PC-9 (cell line): ENCODE measurements around the gene STK32B. TPM values are rescaled to one million over a fixed set of nuclear protein-coding genes. Genes with fewer than 3 reads are reported as not detected.

Source experiments
- BruUV-seq: library from RNA; stranded (reverse); fragments of 400-500 nt; replicated peaks from 2 replicates; lab custom pipeline; 2021; lab: Mats Ljungman, UMichigan
- CTCF ChIA-PET: fragments of 300-600 bp; sonication (Branson Sonifier 250); formaldehyde crosslinking; loops from one replicate; lab custom pipeline; 2022; ENCODE audit warnings: antibody characterized with exemption; lab: Charles Lee
- POLR2A ChIA-PET: fragments of 300-600 bp; sonication (Branson Sonifier 250); formaldehyde crosslinking; loops from one replicate; lab custom pipeline; 2022; ENCODE audit warnings: antibody characterized with exemption; ENCODE audit not compliant: unreplicated experiment; lab: Charles Lee
- DNase-seq, 2 experiments: peaks; one replicate each; pipeline versions ENCODE4 v3.0.0 to v3.0.0-alpha.2; 2015 to 2022; ENCODE audit warnings: mixed read lengths in 1 of 2
- H2AFZ ChIP-seq: fragments of 200-600 bp; sonication (generic); 2 replicates; pipeline ENCODE4 v1.8.1; 2017; ENCODE audit warnings: antibody characterized with exemption
- H3F3A ChIP-seq: fragments of 200-600 bp; sonication (generic); 2 replicates; pipeline ENCODE4 v1.8.1; 2017; ENCODE audit warnings: antibody characterized with exemption, mild to moderate bottlenecking, low read depth; ENCODE audit not compliant: insufficient read depth
- H3K27ac ChIP-seq: fragments of 200-600 bp; sonication (generic); 2 replicates; pipeline ENCODE4 v1.6.1; 2016; ENCODE audit warnings: mixed run types
- H3K27me3 ChIP-seq: fragments of 200-600 bp; sonication (generic); 2 replicates; pipeline ENCODE4 v1.6.1; 2016; ENCODE audit warnings: low read depth, mixed run types; ENCODE audit not compliant: insufficient read depth
- H3K36me3 ChIP-seq: fragments of 200-600 bp; sonication (generic); 2 replicates; pipeline ENCODE4 v1.6.1; 2016; ENCODE audit warnings: low read depth, mixed run types
- H3K4me1 ChIP-seq: fragments of 200-600 bp; sonication (generic); replicated peaks from 2 replicates; pipeline ENCODE4 v1.6.1; 2016; ENCODE audit warnings: mixed run types; ENCODE audit not compliant: insufficient read depth
- H3K4me2 ChIP-seq: fragments of 200-600 bp; sonication (generic); 2 replicates; pipeline ENCODE4 v1.6.1; 2017; ENCODE audit warnings: mixed run types
- H3K4me3 ChIP-seq: fragments of 200-600 bp; sonication (generic); 2 replicates; pipeline ENCODE4 v1.6.1; 2016; ENCODE audit warnings: mixed run types
- H3K79me2 ChIP-seq: fragments of 200-600 bp; sonication (generic); 2 replicates; pipeline ENCODE4 v1.6.1; 2017; ENCODE audit warnings: low read depth, mixed run types
- H3K9me2 ChIP-seq: fragments of 200-600 bp; sonication (generic); 2 replicates; pipeline ENCODE4 v1.8.1; 2017; ENCODE audit warnings: mild to moderate bottlenecking; ENCODE audit not compliant: insufficient read depth
- H3K9me3 ChIP-seq: fragments of 200-600 bp; sonication (generic); 2 replicates; pipeline ENCODE4 v1.8.1; 2016; ENCODE audit warnings: low read depth; ENCODE audit not compliant: insufficient read depth
- H4K20me1 ChIP-seq: fragments of 200-600 bp; sonication (generic); 2 replicates; pipeline ENCODE4 v1.8.1; 2017; ENCODE audit not compliant: insufficient read depth
- EZH2 ChIP-seq: fragments of 200-600 bp; sonication (generic); IDR thresholded peaks from 2 replicates; pipeline ENCODE4 v1.8.0; 2017; ENCODE audit warnings: antibody characterized with exemption, low read depth
- intact Hi-C: fragments of 100-400 bp; cut with micrococcal nuclease; formaldehyde crosslinking; loops from one replicate; pipeline ENCODE4 v1.10.0; 2022; ENCODE audit not compliant: unreplicated experiment
- total RNA-seq: library from RNA; stranded (reverse); gene quantifications from 2 replicates; pipeline ENCODE4 v1.2.3, GENCODE V29; 2021
- TF ChIP-seq, protein P1 (sequence below): fragments of 200-600 bp; sonication (generic); conservative IDR thresholded peaks from 2 replicates; pipeline ENCODE4 v1.6.1; 2017; ENCODE audit warnings: mixed run types, antibody characterized with exemption, mild to moderate bottlenecking, moderate library complexity

STK32B gene
- total RNA-seq, 1 experiment from 2014 or later, result not detected

DNA sequence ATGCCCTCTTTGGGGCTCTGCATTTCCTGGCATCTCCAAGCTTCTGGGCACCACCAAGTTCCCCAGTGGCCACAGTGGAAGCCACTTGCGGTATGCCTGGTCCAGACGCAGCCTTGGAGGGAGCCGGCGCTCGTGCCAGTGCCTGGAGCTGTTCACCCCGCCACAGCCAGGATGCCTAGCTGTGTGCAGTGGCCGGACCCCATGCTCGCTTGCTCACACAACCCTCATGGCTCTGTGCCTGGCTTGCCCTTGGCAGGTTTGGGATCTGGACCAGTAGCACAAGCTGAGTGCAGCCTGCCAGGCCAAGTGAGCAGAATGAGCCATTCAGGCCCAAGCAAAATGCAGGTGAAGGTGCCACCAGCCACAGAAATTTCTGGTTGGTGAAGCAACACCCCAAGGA lies 373.6 kb downstream of the STK32B start:
- no peak overlapping the region for H2AFZ ChIP-seq
- no peaks in the 10 kb centered on the region for H3K36me3 ChIP-seq
- H3K4me1 ChIP-seq, result no peaks in the 10 kb centered on the region
- no peak for TF ChIP-seq EZH2
- TF ChIP-seq, protein P1, sequence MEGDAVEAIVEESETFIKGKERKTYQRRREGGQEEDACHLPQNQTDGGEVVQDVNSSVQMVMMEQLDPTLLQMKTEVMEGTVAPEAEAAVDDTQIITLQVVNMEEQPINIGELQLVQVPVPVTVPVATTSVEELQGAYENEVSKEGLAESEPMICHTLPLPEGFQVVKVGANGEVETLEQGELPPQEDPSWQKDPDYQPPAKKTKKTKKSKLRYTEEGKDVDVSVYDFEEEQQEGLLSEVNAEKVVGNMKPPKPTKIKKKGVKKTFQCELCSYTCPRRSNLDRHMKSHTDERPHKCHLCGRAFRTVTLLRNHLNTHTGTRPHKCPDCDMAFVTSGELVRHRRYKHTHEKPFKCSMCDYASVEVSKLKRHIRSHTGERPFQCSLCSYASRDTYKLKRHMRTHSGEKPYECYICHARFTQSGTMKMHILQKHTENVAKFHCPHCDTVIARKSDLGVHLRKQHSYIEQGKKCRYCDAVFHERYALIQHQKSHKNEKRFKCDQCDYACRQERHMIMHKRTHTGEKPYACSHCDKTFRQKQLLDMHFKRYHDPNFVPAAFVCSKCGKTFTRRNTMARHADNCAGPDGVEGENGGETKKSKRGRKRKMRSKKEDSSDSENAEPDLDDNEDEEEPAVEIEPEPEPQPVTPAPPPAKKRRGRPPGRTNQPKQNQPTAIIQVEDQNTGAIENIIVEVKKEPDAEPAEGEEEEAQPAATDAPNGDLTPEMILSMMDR, result no peak
- H3K79me2 ChIP-seq, result no peaks in the 10 kb centered on the region
- H3F3A ChIP-seq, result no peaks in the 10 kb centered on the region
- intact Hi-C loops, result no loop called here
- no peak overlapping the region for H3K4me2 ChIP-seq
- H3K27me3 ChIP-seq, result peaks cover 17% of the 10 kb centered on the region
- CTCF ChIA-PET, result no interaction called here
- no peaks in the 10 kb centered on the region for H3K9me2 ChIP-seq
- no peaks in the 10 kb centered on the region for H4K20me1 ChIP-seq
- POLR2A ChIA-PET, result no interaction called here
- H3K9me3 ChIP-seq, result no peaks in the 10 kb centered on the region
- no peak overlapping the region for H3K4me3 ChIP-seq
- BruUV-seq, result no TSS peak
- no peak overlapping the region for H3K27ac ChIP-seq
- no peak for DNase-seq

DNA sequence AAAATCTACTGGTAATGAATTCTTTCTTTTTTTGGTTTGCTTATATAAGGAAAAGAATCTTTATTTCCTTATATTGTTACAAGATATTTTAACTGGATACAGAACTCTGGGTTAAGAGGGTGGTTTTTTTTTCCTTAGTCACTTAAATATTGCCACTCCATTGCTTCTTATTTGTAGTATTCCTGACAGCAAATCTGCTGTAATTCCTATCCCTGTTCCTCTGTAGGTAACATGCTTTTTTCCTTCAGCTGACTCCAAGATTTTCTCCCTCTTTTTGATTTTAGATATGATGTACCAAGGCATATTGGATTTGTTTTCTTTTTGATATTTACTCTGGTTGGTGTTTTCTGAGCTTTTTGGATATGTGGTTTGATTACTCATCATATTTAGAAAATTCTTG lies 378.5 kb downstream of the STK32B start:
- Histone ChIP-seq H3K4me3 (no peak overlapping the region), H3K4me2 (no peak overlapping the region), H4K20me1 (no peaks in the 10 kb centered on the region), H3K27ac (no peak overlapping the region), H3K9me3 (no peaks in the 10 kb centered on the region), H3K4me1 (no peaks in the 10 kb centered on the region), H3F3A (no peaks in the 10 kb centered on the region), H3K9me2 (no peaks in the 10 kb centered on the region), H3K79me2 (no peaks in the 10 kb centered on the region), H3K36me3 (no peaks in the 10 kb centered on the region), H2AFZ (no peak overlapping the region), H3K27me3 (peaks cover 8% of the 10 kb centered on the region; the same call in 1 of the 2 replicates)
- DNase-seq, result no peak
- intact Hi-C loops, result no loop called here
- CTCF ChIA-PET, result no interaction called here
- TF ChIP-seq EZH2, result no peak
- TF ChIP-seq, protein P1, result no peak
- BruUV-seq, result no TSS peak
- POLR2A ChIA-PET, result no interaction called here

DNA sequence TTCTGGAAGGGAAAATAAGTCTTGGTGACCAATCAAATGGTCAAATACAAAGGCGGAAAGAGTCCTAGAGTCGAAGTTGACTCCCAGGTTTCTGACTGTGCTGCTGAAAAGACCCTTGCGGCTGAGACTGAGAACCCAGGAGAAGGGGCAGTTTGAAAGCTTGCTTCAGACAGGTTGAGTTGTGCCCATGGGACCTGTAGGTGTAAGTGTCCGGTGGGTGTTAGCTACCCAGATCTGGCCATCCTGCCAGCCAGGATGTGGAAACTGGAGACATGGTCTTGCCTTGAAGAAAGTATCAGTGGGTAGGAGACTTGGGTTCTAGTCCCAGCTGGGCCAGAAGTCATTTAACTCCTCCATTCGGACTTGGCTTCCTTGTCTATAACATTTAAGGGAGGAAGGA lies 381.9 kb downstream of the STK32B start:
- no peaks in the 10 kb centered on the region for H3K9me3 ChIP-seq
- H3K27me3 ChIP-seq, result peaks cover 20% of the 10 kb centered on the region
- no peak overlapping the region for H3K27ac ChIP-seq
- no peaks in the 10 kb centered on the region for H3F3A ChIP-seq
- no peaks in the 10 kb centered on the region for H3K36me3 ChIP-seq
- DNase-seq, result no peak
- intact Hi-C loops, result no loop called here
- no peak overlapping the region for H3K4me2 ChIP-seq
- no peak overlapping the region for H2AFZ ChIP-seq
- H3K4me3 ChIP-seq, result no peak overlapping the region
- no peaks in the 10 kb centered on the region for H3K9me2 ChIP-seq
- POLR2A ChIA-PET, result no interaction called here
- H3K4me1 ChIP-seq, result no peaks in the 10 kb centered on the region
- H3K79me2 ChIP-seq, result no peaks in the 10 kb centered on the region
- CTCF ChIA-PET, result no interaction called here
- TF ChIP-seq EZH2, result no peak
- TF ChIP-seq, protein P1, result no peak
- BruUV-seq, result no TSS peak
- H4K20me1 ChIP-seq, result no peaks in the 10 kb centered on the region
